GM12872 (cell line): Measurements from ENCODE around the gene ACBD4.
A peak's percentile ranks its signal among the peaks of the same experiment; 100 is the strongest.

Experiments
- TF ChIP-seq, protein P1 (sequence below): IDR thresholded peaks from 3 replicates; pipeline ENCODE4 v1.5.1; 2011; ENCODE audit warnings: low read depth, mild to moderate bottlenecking, low read length, moderate library complexity; ENCODE audit not compliant: insufficient read depth

ACBD4 gene

DNA sequence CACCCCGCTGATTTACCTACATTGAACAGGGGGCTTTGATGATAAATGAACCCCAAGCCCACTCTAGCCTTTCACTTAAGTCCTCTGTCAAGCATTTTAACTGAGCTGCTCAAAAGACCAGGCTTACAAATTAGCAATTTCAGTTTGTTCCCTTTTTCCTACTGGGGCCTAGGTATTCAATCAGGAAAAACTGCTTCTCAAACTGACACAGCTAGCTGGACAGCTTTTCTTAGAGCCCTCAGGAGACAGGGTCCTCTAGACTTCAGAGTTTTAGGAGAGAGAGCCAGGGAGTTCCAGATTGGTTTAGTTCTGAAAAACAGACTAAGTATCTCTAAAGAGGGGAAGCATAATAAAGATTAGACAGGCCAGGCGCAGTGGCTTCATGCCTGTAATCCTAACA lies 20.0 kb downstream of the ACBD4 start:
- TF ChIP-seq, protein P1, sequence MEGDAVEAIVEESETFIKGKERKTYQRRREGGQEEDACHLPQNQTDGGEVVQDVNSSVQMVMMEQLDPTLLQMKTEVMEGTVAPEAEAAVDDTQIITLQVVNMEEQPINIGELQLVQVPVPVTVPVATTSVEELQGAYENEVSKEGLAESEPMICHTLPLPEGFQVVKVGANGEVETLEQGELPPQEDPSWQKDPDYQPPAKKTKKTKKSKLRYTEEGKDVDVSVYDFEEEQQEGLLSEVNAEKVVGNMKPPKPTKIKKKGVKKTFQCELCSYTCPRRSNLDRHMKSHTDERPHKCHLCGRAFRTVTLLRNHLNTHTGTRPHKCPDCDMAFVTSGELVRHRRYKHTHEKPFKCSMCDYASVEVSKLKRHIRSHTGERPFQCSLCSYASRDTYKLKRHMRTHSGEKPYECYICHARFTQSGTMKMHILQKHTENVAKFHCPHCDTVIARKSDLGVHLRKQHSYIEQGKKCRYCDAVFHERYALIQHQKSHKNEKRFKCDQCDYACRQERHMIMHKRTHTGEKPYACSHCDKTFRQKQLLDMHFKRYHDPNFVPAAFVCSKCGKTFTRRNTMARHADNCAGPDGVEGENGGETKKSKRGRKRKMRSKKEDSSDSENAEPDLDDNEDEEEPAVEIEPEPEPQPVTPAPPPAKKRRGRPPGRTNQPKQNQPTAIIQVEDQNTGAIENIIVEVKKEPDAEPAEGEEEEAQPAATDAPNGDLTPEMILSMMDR: no peak

GRCh38 chr17:45156242-45156641 lies 20.8 kb downstream of the ACBD4 start:
- TF ChIP-seq, protein P1: no peak

DNA sequence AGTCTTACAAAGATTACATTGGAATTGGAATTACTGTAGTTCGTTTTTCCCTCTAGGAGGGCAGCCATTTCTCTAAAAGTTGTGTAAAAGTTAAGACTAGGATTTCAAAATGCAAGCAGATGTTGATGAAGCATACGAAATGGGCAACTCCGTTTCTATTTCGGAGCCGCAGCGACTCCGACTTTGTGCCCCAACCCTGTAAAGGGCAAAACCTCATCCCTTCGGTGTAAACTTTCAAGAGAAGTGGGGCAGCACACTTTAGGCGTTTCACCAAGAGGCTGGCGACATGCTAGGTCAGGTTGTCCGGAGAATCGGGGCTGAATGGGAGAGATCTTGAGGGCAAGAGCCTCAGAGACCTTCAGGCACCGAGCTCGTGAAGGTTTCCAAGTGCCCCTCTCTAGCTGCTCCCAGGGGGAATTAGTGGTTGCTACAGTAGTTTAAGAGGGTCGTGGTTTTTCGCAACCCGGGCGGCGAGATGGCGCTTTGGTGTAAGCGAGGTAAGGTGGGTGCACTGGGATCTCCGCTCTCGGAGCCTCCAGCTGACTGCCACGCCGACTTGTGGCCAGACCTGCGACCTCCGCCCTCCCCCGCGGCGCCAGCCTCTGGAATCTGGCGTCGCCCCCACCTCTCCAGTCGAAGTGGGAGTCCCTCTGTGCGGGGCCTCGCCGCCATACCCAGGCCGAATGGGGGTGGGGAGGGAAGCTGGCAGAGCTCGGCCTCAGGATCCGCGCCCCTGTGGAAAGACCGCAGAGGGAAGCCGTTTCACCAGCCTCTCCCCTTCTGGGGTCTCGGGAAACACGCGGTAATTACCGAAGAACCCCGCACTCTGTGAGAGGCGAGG lies 25.2 kb downstream of the ACBD4 start:
- TF ChIP-seq, protein P1: peak; percentile 30; the same call in 1 of the 3 replicates

DNA sequence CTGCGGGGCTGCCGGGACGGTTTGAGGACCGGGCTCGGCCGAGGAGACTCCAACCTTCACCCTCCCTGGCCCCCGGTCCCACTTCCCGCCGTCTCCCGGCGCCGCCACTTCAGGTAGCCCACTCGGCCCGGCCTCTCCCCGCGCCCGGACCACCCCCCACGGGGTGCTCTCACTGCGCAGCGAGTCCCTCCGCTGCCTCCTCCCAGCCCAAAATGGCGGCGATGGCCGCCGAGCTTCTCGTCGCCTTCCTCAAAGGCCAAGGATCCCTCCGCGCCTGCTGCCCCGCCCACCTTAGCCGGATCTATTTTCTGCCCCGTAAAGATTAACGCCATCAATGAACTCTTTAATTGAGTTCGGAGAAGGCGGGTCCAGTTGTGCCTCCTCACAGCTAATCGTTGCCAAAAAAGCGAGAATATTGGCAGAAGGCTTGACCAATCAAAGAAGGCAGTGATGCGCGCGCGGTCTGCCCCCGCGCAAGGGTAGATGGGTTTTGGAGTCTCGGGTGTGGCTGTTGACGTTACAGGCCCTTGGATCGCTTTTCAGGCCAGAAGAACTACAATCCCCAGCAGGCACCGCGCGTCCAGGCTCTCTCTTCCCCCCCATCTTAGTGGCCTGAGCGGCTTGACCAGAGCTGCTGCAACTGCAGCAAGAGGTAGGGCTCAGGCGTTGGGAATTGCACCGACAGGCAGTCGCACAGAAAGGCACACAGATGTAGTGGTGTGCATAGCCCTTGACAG lies 26.0 kb downstream of the ACBD4 start, which contains the start of gene HEXIM2:
Gene HEXIM2 (plus strand): TSS at position 588 of the 737 bp plus-strand sequence. CDS start 919 bp downstream, outside the sequence.
- TF ChIP-seq, protein P1: no peak

DNA sequence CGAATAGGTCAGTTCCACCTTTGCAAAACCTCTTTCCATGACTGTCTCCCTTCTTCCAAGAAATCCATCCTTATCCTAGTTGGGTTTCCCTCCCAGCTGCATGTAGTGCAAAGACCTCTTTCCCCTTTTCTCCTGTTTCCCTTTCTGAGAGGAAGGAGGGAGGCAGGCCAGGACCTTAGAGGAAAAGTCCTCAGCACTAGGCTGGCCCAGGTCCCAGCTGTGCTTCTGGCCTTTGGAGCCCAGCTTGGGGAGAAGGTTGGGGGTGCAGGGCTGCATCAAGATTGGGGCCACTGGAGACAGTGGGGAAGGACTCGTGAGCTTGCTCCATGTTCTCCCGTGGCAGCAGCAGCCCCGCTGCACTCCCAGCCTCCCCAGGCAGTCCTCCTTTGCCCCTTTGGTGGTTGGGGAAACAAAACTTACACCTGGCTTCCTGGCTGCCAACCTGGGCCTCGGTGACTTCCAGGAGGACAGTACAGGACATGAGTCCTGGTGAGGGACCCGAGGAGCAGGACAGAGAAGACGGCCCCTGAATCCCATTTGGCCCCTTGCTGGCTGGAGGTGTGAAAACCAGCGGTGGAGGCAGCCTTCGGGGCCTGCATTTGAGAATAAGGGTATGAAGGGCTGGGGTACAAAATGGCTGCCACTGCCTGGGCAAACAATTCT lies 26.7 kb downstream of the ACBD4 start:
- TF ChIP-seq, protein P1: no peak

- TF ChIP-seq, protein P1: no peak
Measured at GRCh38 chr17:45164734-45165269, 29.3 kb downstream of the ACBD4 start.
